K562 (cell line): ENCODE results near the gene PRR5. TPM values are rescaled to one million over a fixed set of nuclear protein-coding genes. Genes with fewer than 3 reads are reported as not detected.

ENCODE experiments used
- ATAC-seq: fragments of 200-7000 bp; cut with Tn5 transposase; 3 replicates; pipeline ENCODE4 v1.9.1; 2020; ENCODE audit warnings: moderate library complexity
- BruUV-seq: library from RNA; stranded (reverse); fragments of 400-500 nt; replicated peaks from 2 replicates; lab custom pipeline; 2021; lab: Mats Ljungman, UMichigan
- CTCF ChIA-PET: fragments of 300-600 bp; formaldehyde crosslinking; extraction: SDS; loops from one replicate; lab custom pipeline; 2021; ENCODE audit warnings: low intra/inter-chr PET ratio; lab: Yijun Ruan, JAX
- POLR2A ChIA-PET: fragments of 300-600, 350-650 bp; sonication (Branson Sonifier 250); formaldehyde crosslinking; extraction: SDS; loops from one replicate; lab custom pipeline; 2021; ENCODE audit warnings: antibody characterized with exemption, inconsistent platforms; lab: Yijun Ruan, JAX
- DNase-seq, 4 experiments: peaks; one replicate each; pipeline versions ENCODE4 v3.0.0 to v3.0.0-alpha.2; 2011 to 2018; ENCODE audit warnings: low spot score in 3 of 4, mixed read lengths in 3 of 4; ENCODE audit errors: extremely low read depth in 1 of 4
- FAIRE-seq: peaks from 2 replicates; lab custom pipeline; 2011; peaks lifted over from hg19 to GRCh38; lab: Jason Lieb, UNC
- H2AFZ ChIP-seq: 2 replicates; pipeline ENCODE4 v1.6.0; 2011; ENCODE audit warnings: low read depth, low read length, control low read depth, inconsistent platforms
- H3K27ac ChIP-seq: fragments of 200-600 bp; 3 replicates; pipeline ENCODE4 v1.8.0; 2011; ENCODE audit warnings: low read depth, mild to moderate bottlenecking, control low read depth, inconsistent platforms, low read length, moderate library complexity, mixed read lengths; ENCODE audit errors: extremely low read depth
- H3K27me3 ChIP-seq, 2 experiments: fragments of 300-600 bp in 1 of 2; 2 replicates in 1 of 2; 3 replicates in 1 of 2; pipeline versions ENCODE4 v1.6.0 to v1.8.0; 2011; ENCODE audit warnings: inconsistent platforms in 2 of 2, low read length in 2 of 2, mild to moderate bottlenecking in 1 of 2, mixed read lengths in 1 of 2, moderate library complexity in 1 of 2; ENCODE audit not compliant: control insufficient read depth in 2 of 2, insufficient read depth in 2 of 2
- H3K36me3 ChIP-seq: fragments of 300-600 bp; 3 replicates; pipeline ENCODE4 v1.8.0; 2011; ENCODE audit warnings: mild to moderate bottlenecking, low read length, inconsistent platforms; ENCODE audit not compliant: control insufficient read depth, insufficient read depth
- H3K4me1 ChIP-seq, 2 experiments: fragments of 200-600 bp in 1 of 2; replicated peaks in 1 of 2; 2 replicates in 1 of 2; 3 replicates in 1 of 2; pipeline versions ENCODE4 v1.5.1 to v1.8.0; 2011; ENCODE audit warnings: inconsistent platforms in 2 of 2, low read length in 2 of 2, mild to moderate bottlenecking in 1 of 2, mixed read lengths in 1 of 2, moderate library complexity in 1 of 2; ENCODE audit not compliant: control insufficient read depth in 2 of 2, insufficient read depth in 2 of 2
- H3K4me2 ChIP-seq: 2 replicates; pipeline ENCODE4 v1.6.1; 2011; ENCODE audit warnings: low read length, control low read depth, inconsistent platforms, mixed read lengths; ENCODE audit not compliant: insufficient read depth
- H3K4me3 ChIP-seq: fragments of 200-600 bp; sonication (generic), shearing (Covaris generic); 2 replicates; pipeline ENCODE4 v1.5.1; 2016; ENCODE audit warnings: control low read depth, inconsistent platforms
- H3K79me2 ChIP-seq: fragments of 200-600 bp; 3 replicates; pipeline ENCODE4 v1.8.0; 2011; ENCODE audit warnings: low read length, inconsistent platforms; ENCODE audit not compliant: control insufficient read depth, insufficient read depth
- H3K9ac ChIP-seq, 2 experiments: 2 replicates each; pipeline versions ENCODE4 v1.6.0 to v1.6.1; 2011; ENCODE audit warnings: low read depth in 2 of 2, low read length in 2 of 2, control low read depth in 1 of 2, inconsistent platforms in 1 of 2, mild to moderate bottlenecking in 1 of 2, mixed read lengths in 1 of 2; ENCODE audit not compliant: insufficient read depth in 1 of 2
- H3K9me1 ChIP-seq: one replicate; pipeline ENCODE4 v1.6.0; 2011; ENCODE audit warnings: inconsistent platforms, mild to moderate bottlenecking, low read length, moderate library complexity; ENCODE audit not compliant: control insufficient read depth, insufficient read depth
- H3K9me3 ChIP-seq: replicated peaks from 2 replicates; pipeline ENCODE4 v1.5.1; 2011; ENCODE audit warnings: low read depth, low read length, inconsistent platforms; ENCODE audit not compliant: control insufficient read depth, insufficient read depth
- H4K20me1 ChIP-seq: replicated peaks from 2 replicates; pipeline ENCODE4 v1.6.1; 2011; ENCODE audit warnings: low read length, inconsistent platforms, mixed read lengths; ENCODE audit not compliant: control insufficient read depth, insufficient read depth
- C11orf30 ChIP-seq: fragments of 450-650 bp; IDR thresholded peaks from 2 replicates; pipeline ENCODE4 v1.6.1; 2016; ENCODE audit warnings: low read depth, mild to moderate bottlenecking
- MAFK ChIP-seq: IDR thresholded peaks from 2 replicates; pipeline ENCODE4 v1.6.1; 2011; ENCODE audit warnings: low read length, improper control_type of control experiment
- NR2F6 ChIP-seq: fragments of 450-650 bp; formaldehyde crosslinking; IDR thresholded peaks from 2 replicates; pipeline ENCODE4 v1.4.0; 2020; ENCODE audit warnings: mild to moderate bottlenecking
- PCBP2 ChIP-seq: fragments of 200-400 bp; formaldehyde crosslinking; IDR thresholded peaks from 2 replicates; pipeline ENCODE4 v1.6.1; 2018; ENCODE audit warnings: low read length, low read depth, mild to moderate bottlenecking, moderate library complexity; ENCODE audit not compliant: poor library complexity, severe bottlenecking
- PRPF4 ChIP-seq: fragments of 200-400 bp; formaldehyde crosslinking; IDR thresholded peaks from one replicate; pipeline ENCODE4 v1.6.1; 2017; ENCODE audit warnings: low read length, low read depth, mild to moderate bottlenecking; ENCODE audit not compliant: insufficient read depth, poor library complexity, severe bottlenecking
- RBM25 ChIP-seq: fragments of 200-400 bp; formaldehyde crosslinking; IDR thresholded peaks from 2 replicates; pipeline ENCODE4 v1.6.1; 2018; ENCODE audit warnings: low read length, low read depth, moderate library complexity; ENCODE audit not compliant: severe bottlenecking
- ZNF830 ChIP-seq: fragments of 250-450 bp; sonication (Bioruptor Pico); IDR thresholded peaks from 2 replicates; pipeline ENCODE4 v1.5.0; 2021; ENCODE audit warnings: mild to moderate bottlenecking
- WGBS: fragments of 100-300 bp; shearing (Covaris generic); methylation state at CpG from one replicate; pipeline ENCODE4 v1.1.6; 2016; ENCODE audit warnings: low coverage, mixed read lengths; ENCODE audit not compliant: insufficient coverage; ENCODE audit errors: missing lambda C conversion rate; 5-methylcytosine and 5-hydroxymethylcytosine counted together
- in situ Hi-C: fragments of 300-500 bp; cut with MboI; formaldehyde crosslinking; loops from 4 replicates; pipeline ENCODE4 v1.15.0; 2018; ENCODE audit warnings: inconsistent platforms, mixed read lengths
- intact Hi-C: fragments of 100-400 bp; cut with micrococcal nuclease; formaldehyde crosslinking; loops from 2 replicates; pipeline ENCODE4 v1.14.2; 2022
- polyA plus RNA-seq, 8 experiments: library from polyadenylated mRNA; depleted of rRNA in 4 of 8; stranded (reverse) in 5 of 8; unstranded in 3 of 8; fragments of >200 nt; fragmentation: Nextera tagmentation in 2 of 8; fragmentation: Illumina TruSeq in 1 of 8; extraction: Ambion mirVana in 2 of 8; extraction: Trizol in 1 of 8; gene quantifications; 2 replicates each; pipeline versions ENCODE4 v1.2.1 to v1.2.3, GENCODE V29; 2011 to 2014; ENCODE audit warnings: inconsistent platforms in 1 of 8, missing spikeins in 1 of 8
- total RNA-seq, 7 experiments: library from RNA; depleted of rRNA in 6 of 7; stranded (reverse); fragments of >200 nt in 6 of 7; fragmentation: Illumina TruSeq in 2 of 7; extraction: Trizol in 2 of 7; gene quantifications; 2 replicates each; pipeline versions ENCODE4 v1.2.1 to v1.2.3, GENCODE V29; 2011 to 2021; ENCODE audit warnings: low replicate concordance in 1 of 7
- TF ChIP-seq, protein P1 (sequence below): fragments of 250-450 bp; sonication (Bioruptor Pico); IDR thresholded peaks from 2 replicates; pipeline ENCODE4 v1.5.0; 2022; ENCODE audit warnings: mild to moderate bottlenecking
- TF ChIP-seq, protein P2 (sequence below), 2 experiments: IDR thresholded peaks; 2 replicates each; pipeline ENCODE4 v1.6.1; 2012; ENCODE audit warnings: improper control_type of control experiment in 2 of 2, low read depth in 2 of 2, low read length in 2 of 2, borderline replicate concordance in 1 of 2
- TF ChIP-seq, protein P3 (sequence below): fragments of 450-650 bp; formaldehyde crosslinking; conservative IDR thresholded peaks from 2 replicates; pipeline ENCODE4 v1.4.0; 2022; ENCODE audit warnings: mild to moderate bottlenecking, missing genetic modification characterization

Gene PRR5
- total and polyA plus RNA-seq, 9 of the 15 experiments (the other 6 are each of a cell fraction or from before 2014, with no cell fraction given) = 0.13 to 21.0 (median 7.5) TPM

DNA sequence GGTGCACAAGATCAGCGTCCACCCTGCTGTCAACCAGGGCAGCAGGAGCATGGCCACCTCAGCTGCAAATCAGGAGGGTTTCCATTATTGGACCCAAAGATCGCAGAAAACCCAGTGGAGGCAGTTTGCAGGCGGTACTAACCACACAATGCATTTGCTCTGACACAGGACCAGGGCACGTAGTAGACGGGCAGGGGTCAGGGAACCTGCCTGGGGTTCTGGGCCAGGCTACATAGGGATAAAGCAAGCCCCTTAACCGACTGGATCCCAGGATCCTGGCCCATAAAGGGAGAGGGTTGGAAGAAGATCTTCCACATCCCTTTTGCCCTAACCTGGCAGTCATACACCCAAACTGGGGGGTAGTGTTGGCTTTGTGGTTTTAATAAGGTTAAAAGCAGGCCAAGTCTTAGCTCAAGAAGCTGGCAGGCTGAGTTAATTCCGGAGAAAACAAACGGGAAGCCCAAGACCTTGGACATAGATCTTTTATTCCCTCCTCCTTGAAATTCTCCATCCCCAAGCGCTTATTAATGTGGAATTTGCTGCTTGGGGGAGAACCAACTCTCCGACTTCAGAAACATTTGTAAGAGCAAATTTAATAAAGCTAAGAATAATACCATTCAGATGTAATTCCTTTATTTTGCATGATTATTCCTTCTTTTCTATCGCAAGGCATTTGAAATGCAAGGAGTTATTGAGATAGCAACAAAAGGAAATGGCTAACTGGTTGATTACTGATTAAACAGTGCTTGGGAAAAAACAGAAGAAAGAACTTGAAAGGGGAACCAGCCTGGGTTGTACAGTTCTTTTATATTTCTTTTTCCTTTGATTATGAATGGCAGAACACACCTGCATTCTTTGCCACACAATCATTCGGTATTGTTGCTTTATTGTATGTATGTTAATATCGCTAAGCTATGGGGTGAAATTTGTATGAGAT is 44.1 kb downstream of the PRR5 start:
- Histone ChIP-seq H3K79me2 (no peaks in the 10 kb centered on the region), H3K4me1 (peaks cover 4 to 6% of the 10 kb centered on the region in 2 experiments; a peak in 2 of 5 replicates), H4K20me1 (no peaks in the 10 kb centered on the region), H3K9me1 (no peaks in the 10 kb centered on the region), H3K9ac (no peak overlapping the region), H3K4me2 (no peak overlapping the region), H3K27me3 (no peaks in the 10 kb centered on the region), H2AFZ (no peak overlapping the region), H3K4me3 (no peak overlapping the region)
- 39% methylated on average over 10 of the region's 13 CpGs for WGBS
- intact Hi-C loops = no loop called here
- in situ Hi-C loops = no loop called here
- DNase-seq = no peak
- CTCF ChIA-PET = no interaction called here
- TF ChIP-seq, protein P1, sequence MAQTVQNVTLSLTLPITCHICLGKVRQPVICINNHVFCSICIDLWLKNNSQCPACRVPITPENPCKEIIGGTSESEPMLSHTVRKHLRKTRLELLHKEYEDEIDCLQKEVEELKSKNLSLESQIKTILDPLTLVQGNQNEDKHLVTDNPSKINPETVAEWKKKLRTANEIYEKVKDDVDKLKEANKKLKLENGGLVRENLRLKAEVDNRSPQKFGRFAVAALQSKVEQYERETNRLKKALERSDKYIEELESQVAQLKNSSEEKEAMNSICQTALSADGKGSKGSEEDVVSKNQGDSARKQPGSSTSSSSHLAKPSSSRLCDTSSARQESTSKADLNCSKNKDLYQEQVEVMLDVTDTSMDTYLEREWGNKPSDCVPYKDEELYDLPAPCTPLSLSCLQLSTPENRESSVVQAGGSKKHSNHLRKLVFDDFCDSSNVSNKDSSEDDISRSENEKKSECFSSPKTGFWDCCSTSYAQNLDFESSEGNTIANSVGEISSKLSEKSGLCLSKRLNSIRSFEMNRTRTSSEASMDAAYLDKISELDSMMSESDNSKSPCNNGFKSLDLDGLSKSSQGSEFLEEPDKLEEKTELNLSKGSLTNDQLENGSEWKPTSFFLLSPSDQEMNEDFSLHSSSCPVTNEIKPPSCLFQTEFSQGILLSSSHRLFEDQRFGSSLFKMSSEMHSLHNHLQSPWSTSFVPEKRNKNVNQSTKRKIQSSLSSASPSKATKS (CRISPR knock-in tag) = no peak
- TF ChIP-seq C11orf30 (no peak), MAFK (no peak), PCBP2 (no peak), NR2F6 (no peak), PRPF4 (no peak), ZNF830 (CRISPR knock-in tag) (no peak), RBM25 (no peak)
- TF ChIP-seq, protein P2, sequence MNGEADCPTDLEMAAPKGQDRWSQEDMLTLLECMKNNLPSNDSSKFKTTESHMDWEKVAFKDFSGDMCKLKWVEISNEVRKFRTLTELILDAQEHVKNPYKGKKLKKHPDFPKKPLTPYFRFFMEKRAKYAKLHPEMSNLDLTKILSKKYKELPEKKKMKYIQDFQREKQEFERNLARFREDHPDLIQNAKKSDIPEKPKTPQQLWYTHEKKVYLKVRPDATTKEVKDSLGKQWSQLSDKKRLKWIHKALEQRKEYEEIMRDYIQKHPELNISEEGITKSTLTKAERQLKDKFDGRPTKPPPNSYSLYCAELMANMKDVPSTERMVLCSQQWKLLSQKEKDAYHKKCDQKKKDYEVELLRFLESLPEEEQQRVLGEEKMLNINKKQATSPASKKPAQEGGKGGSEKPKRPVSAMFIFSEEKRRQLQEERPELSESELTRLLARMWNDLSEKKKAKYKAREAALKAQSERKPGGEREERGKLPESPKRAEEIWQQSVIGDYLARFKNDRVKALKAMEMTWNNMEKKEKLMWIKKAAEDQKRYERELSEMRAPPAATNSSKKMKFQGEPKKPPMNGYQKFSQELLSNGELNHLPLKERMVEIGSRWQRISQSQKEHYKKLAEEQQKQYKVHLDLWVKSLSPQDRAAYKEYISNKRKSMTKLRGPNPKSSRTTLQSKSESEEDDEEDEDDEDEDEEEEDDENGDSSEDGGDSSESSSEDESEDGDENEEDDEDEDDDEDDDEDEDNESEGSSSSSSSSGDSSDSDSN (IDR thresholded peaks at IDR 0.05; ENCODE audit: borderline replicate concordance in 1 of 2, low read depth in 2 of 2, low read length in 2 of 2) = no peak
- TF ChIP-seq, protein P3, sequence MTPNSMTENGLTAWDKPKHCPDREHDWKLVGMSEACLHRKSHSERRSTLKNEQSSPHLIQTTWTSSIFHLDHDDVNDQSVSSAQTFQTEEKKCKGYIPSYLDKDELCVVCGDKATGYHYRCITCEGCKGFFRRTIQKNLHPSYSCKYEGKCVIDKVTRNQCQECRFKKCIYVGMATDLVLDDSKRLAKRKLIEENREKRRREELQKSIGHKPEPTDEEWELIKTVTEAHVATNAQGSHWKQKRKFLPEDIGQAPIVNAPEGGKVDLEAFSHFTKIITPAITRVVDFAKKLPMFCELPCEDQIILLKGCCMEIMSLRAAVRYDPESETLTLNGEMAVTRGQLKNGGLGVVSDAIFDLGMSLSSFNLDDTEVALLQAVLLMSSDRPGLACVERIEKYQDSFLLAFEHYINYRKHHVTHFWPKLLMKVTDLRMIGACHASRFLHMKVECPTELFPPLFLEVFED (CRISPR knock-in tag) = no peak
- TF ChIP-seq, all 486 proteins: peak for 0
- no peak for ATAC-seq
- POLR2A ChIA-PET = no interaction called here
- Histone ChIP-seq H3K27ac (no peak overlapping the region), H3K9me3 (no peaks in the 10 kb centered on the region), H3K36me3 (no peaks in the 10 kb centered on the region)
- FAIRE-seq = no peak
- BruUV-seq = no TSS peak
